ENCODE results near the gene TRIP10.

GRCh38 chr19:6753178-6754031 lies 13.9 kb downstream of the TRIP10 start:
- TF ChIP-seq CTCF (IDR thresholded peaks at IDR 0.05): peak; percentile 9 to 45
- no peak for TF ChIP-seq POLR2A (IDR thresholded peaks at IDR 0.05)
- peak in 2 of 3 donors; percentile 18 to 59 for TF ChIP-seq POLR2AphosphoS5 (IDR thresholded peaks at IDR 0.05)
